Right lobe of liver (tissue), 4 donors: ENCODE measurements around the gene SLC17A8.

Experiments used
- POLR2A ChIP-seq: fragments of 450-650 bp; IDR thresholded peaks from one replicate; pipeline ENCODE4 v1.6.1; 2017; ENCODE audit warnings: antibody characterized with exemption, mild to moderate bottlenecking
- TF ChIP-seq, protein P1 (sequence below), 4 donors: fragments of 200-600 bp in 3 of 4; fragments of 450-650 bp in 1 of 4; IDR thresholded peaks; one replicate each; pipeline versions ENCODE4 v1.5.1 to v1.8.0; 2016 to 2022; ENCODE audit warnings: antibody characterized with exemption in 4 of 4, mild to moderate bottlenecking in 2 of 4
- donor health status: DM: no; HTN: no; CAD: no.
- donor health status: DM: no; HTN: no; CAD: no.
- donor health status: DM: no; HTN: yes; CAD: no.

- TF ChIP-seq, protein P1, sequence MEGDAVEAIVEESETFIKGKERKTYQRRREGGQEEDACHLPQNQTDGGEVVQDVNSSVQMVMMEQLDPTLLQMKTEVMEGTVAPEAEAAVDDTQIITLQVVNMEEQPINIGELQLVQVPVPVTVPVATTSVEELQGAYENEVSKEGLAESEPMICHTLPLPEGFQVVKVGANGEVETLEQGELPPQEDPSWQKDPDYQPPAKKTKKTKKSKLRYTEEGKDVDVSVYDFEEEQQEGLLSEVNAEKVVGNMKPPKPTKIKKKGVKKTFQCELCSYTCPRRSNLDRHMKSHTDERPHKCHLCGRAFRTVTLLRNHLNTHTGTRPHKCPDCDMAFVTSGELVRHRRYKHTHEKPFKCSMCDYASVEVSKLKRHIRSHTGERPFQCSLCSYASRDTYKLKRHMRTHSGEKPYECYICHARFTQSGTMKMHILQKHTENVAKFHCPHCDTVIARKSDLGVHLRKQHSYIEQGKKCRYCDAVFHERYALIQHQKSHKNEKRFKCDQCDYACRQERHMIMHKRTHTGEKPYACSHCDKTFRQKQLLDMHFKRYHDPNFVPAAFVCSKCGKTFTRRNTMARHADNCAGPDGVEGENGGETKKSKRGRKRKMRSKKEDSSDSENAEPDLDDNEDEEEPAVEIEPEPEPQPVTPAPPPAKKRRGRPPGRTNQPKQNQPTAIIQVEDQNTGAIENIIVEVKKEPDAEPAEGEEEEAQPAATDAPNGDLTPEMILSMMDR (IDR thresholded peaks at IDR 0.05) = no peak
- TF ChIP-seq POLR2A = no peak
These were observed 111.3 kb downstream of the SLC17A8 start for GRCh38 chr12:100468126-100468525.
